Measurements from ENCODE around the gene LRBA.

- TF ChIP-seq HMGXB4 (CRISPR knock-in tag; IDR thresholded peaks at IDR 0.05; ENCODE audit: borderline replicate concordance): no peak
- TF ChIP-seq, protein P1, sequence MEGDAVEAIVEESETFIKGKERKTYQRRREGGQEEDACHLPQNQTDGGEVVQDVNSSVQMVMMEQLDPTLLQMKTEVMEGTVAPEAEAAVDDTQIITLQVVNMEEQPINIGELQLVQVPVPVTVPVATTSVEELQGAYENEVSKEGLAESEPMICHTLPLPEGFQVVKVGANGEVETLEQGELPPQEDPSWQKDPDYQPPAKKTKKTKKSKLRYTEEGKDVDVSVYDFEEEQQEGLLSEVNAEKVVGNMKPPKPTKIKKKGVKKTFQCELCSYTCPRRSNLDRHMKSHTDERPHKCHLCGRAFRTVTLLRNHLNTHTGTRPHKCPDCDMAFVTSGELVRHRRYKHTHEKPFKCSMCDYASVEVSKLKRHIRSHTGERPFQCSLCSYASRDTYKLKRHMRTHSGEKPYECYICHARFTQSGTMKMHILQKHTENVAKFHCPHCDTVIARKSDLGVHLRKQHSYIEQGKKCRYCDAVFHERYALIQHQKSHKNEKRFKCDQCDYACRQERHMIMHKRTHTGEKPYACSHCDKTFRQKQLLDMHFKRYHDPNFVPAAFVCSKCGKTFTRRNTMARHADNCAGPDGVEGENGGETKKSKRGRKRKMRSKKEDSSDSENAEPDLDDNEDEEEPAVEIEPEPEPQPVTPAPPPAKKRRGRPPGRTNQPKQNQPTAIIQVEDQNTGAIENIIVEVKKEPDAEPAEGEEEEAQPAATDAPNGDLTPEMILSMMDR (IDR thresholded peaks at IDR 0.05): no peak
Observed at GRCh38 chr4:150425161-150425560, 589.9 kb downstream of the LRBA start.

Data from A549 (cell line).